GM18858 (cell line): ENCODE measurements around the gene CSTPP1.
"Not testable (repeated sequence)": the region's sequence is repeated elsewhere in the genome, so short reads cannot be mapped to it uniquely, and the experiment has no call there.

Source experiments
- ATAC-seq: cut with Tn5 transposase; IDR thresholded peaks from one replicate; pipeline ENCODE4 v1.9.1; 2021; ENCODE audit not compliant: unreplicated experiment

The CSTPP1 gene

GRCh38 chr11:47033439-47033838 lies 96.9 kb downstream of the CSTPP1 start:
- ATAC-seq = no peak

- ATAC-seq = no peak
Measured at GRCh38 chr11:47034091-47034490, 97.5 kb downstream of the CSTPP1 start.

- no peak for ATAC-seq
Measured at GRCh38 chr11:47035108-47035507, 98.5 kb downstream of the CSTPP1 start.

- ATAC-seq = no peak
Measured at GRCh38 chr11:47044119-47044518, 107.6 kb downstream of the CSTPP1 start.

- no peak for ATAC-seq
Measured at GRCh38 chr11:47047972-47048371, 111.4 kb downstream of the CSTPP1 start.

GRCh38 chr11:47050284-47050683 lies 113.7 kb downstream of the CSTPP1 start:
- ATAC-seq = no peak

GRCh38 chr11:47051217-47051616 lies 114.7 kb downstream of the CSTPP1 start:
- no peak for ATAC-seq

- ATAC-seq = no peak
Measured at GRCh38 chr11:47052165-47052564, 115.6 kb downstream of the CSTPP1 start.

- ATAC-seq = no peak
Measured at GRCh38 chr11:47052576-47052975, 116.0 kb downstream of the CSTPP1 start.

- no peak for ATAC-seq
Measured at GRCh38 chr11:47055534-47055933, 119.0 kb downstream of the CSTPP1 start.

GRCh38 chr11:47056261-47056915 lies 119.8 kb downstream of the CSTPP1 start:
- no peak for ATAC-seq

GRCh38 chr11:47057365-47057764 lies 120.8 kb downstream of the CSTPP1 start:
- no peak for ATAC-seq

GRCh38 chr11:47060807-47061206 lies 124.2 kb downstream of the CSTPP1 start:
- ATAC-seq = no peak

- ATAC-seq = no peak
Measured at GRCh38 chr11:47061429-47062178, 125.0 kb downstream of the CSTPP1 start.

- ATAC-seq = no peak
Measured at GRCh38 chr11:47062736-47063135, 126.2 kb downstream of the CSTPP1 start.

- no peak for ATAC-seq
Measured at GRCh38 chr11:47067401-47067800, 130.8 kb downstream of the CSTPP1 start.

- ATAC-seq = no peak
Measured at GRCh38 chr11:47070769-47071168, 134.2 kb downstream of the CSTPP1 start.

- ATAC-seq = no peak
Measured at GRCh38 chr11:47071341-47071740, 134.8 kb downstream of the CSTPP1 start.

GRCh38 chr11:47071791-47072261 lies 135.3 kb downstream of the CSTPP1 start:
- ATAC-seq = no peak

- ATAC-seq = no peak
Measured at GRCh38 chr11:47078751-47079521, 142.4 kb downstream of the CSTPP1 start.

GRCh38 chr11:47080775-47081174 lies 144.2 kb downstream of the CSTPP1 start:
- not testable (repeated sequence) for ATAC-seq

- ATAC-seq = no peak
Measured at GRCh38 chr11:47083913-47084312, 147.4 kb downstream of the CSTPP1 start.
